ENCODE results near the gene PLVAP.

GRCh38 chr19:17306285-17306714 is 70.8 kb downstream of the PLVAP start:
- TF ChIP-seq CTCF (IDR thresholded peaks at IDR 0.05) (no peak), EP300 (IDR thresholded peaks at IDR 0.05) (no peak), POLR2A (IDR thresholded peaks at IDR 0.05; ENCODE audit: low read depth) (no peak), POLR2AphosphoS5 (IDR thresholded peaks at IDR 0.05) (no peak)
